COLO668 (cell line): ENCODE measurements around the gene CCDC170.
"Not testable (repeated sequence)": the region's sequence is repeated elsewhere in the genome, so short reads cannot be mapped to it uniquely, and the experiment has no call there.

Source experiments
- DNase-seq: peaks from one replicate; lab custom pipeline; 2025; ENCODE audit not compliant: unreplicated experiment; lab: John Stamatoyannopoulos, UW

The CCDC170 gene

GRCh38 chr6:151494235-151494935, 568 bp downstream of the CCDC170 start:
- peak; percentile 72 for DNase-seq

DNA sequence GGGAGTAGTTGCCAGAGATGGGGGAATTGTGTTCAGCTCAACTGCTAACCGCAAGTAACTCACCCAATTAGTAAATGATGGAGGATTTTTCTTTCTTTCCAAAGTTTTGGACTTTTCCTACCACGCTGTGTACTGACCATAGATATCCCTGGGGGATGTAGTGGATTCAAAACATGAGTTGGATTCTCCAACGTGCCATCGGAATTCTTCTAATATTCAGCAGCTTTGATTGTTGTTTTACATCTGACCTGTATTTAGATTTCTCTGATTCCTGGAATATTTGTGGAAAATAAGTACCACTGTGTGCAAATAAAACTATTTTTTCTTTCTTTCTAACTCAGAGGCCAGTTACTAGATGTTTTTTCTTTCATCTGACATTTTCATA, 1.1 kb downstream of the CCDC170 start:
- DNase-seq = no peak

DNA sequence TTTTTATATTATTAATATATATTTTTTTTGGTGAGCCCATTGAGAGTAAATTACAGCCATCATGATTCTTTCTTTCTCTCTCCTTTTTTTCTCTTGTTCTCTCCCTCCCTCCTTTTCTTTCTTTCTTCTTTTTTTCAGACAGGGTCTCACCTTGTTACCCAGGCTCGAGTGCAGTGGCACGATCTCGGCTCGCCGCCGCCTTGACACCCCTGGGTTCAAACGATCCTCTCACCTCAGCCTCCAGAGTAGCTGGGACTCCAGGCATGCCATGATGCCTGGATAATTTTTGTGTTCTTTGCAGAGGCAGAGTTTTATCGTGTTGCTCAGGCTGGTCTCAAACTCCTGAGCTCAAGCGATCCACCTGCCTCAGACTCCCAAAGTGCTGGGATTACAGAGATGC, 1.6 kb downstream of the CCDC170 start:
- no peak for DNase-seq

GRCh38 chr6:151497905-151498304, 4.1 kb downstream of the CCDC170 start:
- no peak for DNase-seq

DNA sequence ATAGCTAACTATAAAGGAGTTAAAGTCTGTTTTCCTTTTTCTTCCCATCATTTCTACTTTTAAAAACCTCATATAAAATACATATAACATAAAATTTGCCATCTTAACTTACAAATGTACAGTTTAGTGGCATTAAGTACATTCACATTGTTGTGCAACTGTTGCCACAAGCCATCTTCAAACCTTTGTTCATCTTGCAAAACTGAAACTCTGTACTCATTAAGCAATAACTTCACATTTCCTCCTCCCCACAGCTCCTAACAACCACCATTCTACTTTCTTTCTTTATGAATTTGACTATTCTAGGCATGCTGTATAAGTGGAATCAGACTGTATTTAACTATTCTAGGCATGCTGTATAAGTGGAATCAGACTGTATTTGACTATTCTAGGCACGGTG, 4.5 kb downstream of the CCDC170 start:
- DNase-seq = no peak

GRCh38 chr6:151499551-151499950, 5.7 kb downstream of the CCDC170 start:
- DNase-seq = no peak

DNA sequence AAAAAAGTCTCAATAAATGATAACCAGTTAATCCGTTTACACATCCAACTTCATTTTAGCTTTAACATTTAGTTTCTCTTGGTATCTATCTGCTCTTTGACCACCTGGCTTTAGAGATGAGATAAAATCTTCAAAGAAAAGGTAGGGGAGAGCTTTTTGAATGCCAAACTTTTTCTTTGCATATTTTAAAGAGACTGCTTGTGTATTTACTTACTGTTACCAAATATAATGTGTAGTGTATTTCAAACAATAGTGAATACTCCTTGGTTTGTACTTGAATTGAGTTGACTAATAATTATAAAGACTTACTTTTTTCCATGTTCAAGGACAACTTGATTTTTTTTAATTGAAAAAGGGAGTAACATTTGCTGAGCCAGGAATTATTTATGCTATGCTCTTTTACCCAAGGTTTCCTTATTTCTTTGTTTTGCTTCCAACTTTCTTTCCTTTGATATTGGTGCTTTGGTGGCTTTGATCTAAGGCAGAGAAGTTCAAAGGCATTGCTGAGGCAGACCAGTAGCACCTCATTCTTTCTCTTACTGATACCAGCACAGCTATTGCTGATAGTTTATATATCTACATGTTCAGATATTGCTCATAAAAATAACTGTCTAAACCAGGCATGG, 7.8 kb downstream of the CCDC170 start:
- no peak for DNase-seq

DNA sequence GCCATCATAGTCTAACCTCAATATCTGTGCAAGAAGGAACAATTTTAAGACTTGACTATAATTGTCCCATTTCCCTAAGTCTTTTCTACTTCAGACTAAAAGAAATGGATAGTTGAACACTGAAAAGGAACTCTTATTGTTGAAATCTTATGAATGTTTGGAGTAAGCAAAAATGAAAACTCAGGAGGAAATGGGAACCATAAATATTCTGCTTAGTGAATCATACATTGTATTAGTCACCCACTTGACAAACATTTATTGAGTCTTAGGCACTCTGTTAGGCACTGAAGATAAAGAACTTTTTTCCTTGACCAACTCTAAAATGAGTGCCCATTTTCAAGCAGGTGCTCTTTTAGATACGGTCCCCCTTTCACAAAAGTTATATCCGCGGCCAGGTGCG, 8.7 kb downstream of the CCDC170 start:
- DNase-seq = no peak

- no peak for DNase-seq
Observed at GRCh38 chr6:151506761-151507160, 12.9 kb downstream of the CCDC170 start.

- no peak for DNase-seq
Observed at GRCh38 chr6:151509048-151509447, 15.2 kb downstream of the CCDC170 start.

DNA sequence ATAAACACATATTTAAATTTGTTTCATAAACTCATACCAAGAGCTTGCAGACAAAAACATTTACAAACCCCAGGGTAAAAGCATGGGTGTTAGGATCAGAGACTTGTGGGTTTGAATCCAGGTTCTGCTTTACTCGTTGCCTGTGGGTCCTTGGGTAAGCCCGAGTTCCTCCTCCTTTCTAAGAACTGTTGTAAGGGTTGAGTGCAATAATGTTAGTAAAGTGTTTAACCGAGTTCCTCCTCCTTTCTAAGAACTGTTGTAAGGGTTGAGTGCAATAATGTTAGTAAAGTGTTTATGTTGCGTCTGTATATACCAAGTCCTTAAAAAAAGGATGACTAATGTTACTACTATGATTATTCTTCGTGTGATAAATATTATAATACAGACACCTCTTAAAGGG, 18.7 kb downstream of the CCDC170 start:
- no peak for DNase-seq

DNA sequence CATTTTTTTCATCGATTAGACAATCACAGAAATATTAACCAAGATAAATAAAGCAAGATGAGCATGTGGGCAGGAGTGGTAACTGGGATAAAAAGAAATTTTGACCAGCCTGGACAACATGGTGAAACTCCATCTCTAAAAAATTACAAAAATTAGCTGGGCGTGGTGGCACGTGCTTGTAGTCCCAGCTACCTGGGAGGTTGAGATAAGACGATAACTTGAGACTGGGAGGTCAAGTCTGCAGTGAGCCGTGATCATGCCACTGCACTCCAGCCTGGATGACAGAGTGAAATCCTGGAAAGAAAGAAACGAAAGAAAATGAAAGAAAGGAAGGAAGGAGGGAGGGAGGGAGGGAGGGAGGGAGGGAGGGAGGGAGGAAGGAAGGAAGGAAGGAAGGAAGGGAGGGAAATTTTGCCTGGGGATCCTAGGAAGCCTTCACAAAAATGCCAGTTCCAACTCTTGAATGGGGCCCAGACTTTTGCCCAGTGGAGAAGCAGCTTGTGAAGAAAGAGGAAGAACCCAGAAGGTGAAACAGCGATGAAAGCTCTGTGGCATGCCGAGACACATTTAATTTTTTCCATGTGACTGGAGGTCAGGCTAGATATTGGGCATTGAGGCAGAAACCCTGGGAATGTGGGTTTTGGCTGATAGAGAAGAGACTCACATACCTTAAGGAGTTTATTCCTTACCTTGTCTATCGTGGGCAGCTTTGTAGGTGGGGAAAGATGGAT, 20.3 kb downstream of the CCDC170 start:
- DNase-seq = no peak

DNA sequence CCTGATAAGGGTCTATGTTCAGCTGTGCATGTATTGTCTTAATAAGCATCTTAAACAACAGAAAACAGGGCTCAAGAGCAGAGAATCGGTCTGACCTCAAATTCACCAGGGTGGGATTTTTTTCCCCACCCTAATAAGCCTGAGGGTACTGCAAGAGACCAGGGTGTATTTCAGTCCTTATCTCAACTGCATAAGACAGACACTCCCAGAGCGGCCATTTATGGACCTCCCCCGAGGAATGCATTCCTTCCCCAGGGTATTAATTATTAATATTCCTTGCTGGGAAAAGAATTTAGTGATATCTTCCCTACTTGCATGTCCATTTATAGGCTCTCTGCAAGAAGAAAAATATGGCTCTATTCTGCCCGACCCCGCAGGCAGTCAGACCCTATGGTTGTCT, 25.2 kb downstream of the CCDC170 start:
- DNase-seq = not testable (repeated sequence)

DNA sequence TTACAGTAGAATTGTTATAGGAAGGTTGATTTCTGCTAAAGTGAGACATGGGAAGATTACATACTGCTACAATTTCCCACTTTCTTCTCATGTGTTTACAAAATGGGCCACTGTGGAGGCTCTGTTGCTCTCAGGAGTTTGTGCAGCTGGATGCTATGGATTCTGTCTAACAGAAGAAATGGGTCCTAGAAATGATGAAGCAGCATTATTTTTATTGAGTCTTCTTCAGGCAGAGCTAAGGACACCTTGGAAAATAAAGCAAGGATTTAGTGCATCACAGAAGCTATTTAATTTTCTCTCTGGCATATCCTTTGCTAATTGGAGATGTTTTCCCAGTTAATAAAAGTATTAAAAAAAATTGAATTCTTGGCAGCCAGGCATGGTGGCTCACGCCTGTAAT, 29.2 kb downstream of the CCDC170 start:
- no peak for DNase-seq

DNA sequence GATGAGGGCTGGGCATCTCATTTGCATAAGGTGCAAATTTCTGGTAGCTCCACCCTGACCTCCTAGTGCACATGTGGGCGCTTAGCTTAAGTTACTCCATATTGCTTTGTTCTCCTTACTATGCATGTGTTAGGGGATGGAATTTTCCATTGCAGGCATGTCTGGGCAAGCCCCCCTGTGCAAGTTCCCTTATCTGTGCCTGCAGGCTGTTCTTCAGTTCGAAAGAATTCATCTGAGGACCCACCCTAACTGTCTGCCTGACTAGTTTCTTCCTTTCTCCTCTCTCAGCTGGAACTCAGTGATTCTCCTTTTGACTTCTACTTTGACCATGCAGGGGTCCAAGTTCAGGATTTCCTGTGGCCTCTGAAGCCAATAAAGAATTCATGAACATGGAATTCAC, 30.2 kb downstream of the CCDC170 start:
- no peak for DNase-seq

- DNase-seq = no peak
Observed at GRCh38 chr6:151534576-151534975, 40.8 kb downstream of the CCDC170 start.

DNA sequence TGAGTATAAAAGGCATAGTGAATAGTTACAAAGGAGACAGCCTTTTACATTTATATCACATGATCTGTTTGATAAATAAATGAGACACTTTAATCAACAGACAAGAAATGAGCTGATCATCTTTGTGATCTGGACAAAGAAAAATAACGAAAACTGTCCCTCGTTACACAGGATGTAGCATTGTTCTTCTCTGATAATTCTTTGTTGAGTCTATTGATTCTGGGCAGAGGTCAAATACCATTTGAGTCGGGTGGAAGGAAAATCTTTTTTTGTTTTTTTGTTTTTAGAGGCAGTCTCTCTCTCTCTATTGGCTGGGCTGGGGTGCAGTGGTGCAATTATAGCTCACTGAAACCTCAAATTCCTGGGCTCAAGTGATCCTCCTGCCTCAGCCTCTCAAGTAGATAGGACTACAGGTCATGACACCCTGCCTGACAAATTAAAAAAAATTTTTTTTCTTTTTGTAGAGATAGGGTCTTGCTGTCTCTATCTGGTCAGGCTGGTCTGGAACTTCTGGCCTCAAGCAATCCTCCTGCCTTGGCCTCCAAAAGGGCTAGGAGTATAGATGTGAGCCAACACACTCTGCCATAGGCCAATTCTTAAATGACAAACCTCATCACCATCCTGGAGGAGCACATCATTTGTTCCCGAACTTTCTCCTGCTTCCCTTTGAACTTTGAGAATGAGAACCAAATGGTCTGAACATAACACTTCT, 41.8 kb downstream of the CCDC170 start:
- no peak for DNase-seq

DNA sequence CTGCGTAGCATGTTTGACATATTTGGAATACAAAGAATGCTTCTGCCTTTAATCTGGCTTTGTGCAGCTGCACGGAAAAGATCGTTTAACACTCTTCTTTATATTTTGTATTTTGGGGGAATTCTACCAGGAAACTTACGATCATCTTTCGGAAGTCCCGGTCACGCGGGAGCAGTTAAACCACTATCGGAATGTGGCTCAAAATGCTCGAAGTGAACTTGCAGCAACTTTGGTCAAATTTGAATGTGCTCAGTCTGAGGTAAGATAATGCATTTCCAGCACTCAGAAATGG, 42.3 kb downstream of the CCDC170 start:
- DNase-seq = no peak

DNA sequence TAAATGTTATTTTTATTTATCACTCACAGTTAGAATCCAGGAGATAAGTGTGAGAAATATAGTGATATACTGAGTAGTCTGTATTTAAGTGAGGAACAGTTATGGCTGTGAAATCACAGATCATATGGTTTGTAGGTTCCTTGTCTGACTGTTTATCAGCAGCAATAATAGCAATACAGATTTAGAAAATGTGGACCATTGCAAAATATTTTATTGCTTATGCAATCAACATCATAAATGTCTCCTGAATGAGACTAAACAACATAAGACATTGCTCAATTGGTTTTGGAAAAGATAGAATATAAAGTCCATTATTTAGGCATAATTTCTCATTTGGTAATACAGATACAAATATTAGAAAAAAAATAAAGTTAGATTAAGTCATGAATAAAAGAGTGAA, 43.7 kb downstream of the CCDC170 start:
- DNase-seq = no peak

GRCh38 chr6:151539506-151540268, 45.9 kb downstream of the CCDC170 start:
- DNase-seq = no peak

DNA sequence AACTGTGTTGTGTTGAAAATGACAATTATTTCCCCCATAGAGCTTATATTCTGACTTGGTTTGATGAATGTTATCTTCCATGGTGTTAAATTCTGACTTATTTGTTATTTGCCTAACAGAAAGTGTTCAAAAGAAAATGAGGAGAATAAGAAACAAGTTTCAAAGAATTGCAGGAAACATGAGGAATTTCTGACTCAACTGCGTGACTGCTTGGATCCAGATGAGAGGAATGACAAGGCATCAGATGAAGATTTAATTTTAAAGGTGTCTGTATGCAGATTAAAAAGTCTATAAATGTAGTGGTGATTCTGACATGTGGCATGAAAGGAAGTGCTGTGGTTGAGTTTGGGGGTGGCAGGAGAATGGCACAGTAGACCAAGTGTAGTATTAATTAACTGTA, 50.6 kb downstream of the CCDC170 start:
- no peak for DNase-seq
